IMR-90 (cell line): Measurements from ENCODE around the gene SLC37A4.

Experiments used
- CEBPB ChIP-seq: IDR thresholded peaks from 2 replicates; pipeline ENCODE4 v1.6.1; 2012; ENCODE audit warnings: low read depth, low read length, improper control_type of control experiment
- CTCF ChIP-seq: conservative IDR thresholded peaks from 2 replicates; pipeline ENCODE4 v1.5.1; 2012; ENCODE audit warnings: mild to moderate bottlenecking, low read depth, low read length, improper control_type of control experiment
- MAFK ChIP-seq: IDR thresholded peaks from 2 replicates; pipeline ENCODE4 v1.6.1; 2012; ENCODE audit warnings: low read depth, low read length, improper control_type of control experiment
- MXI1 ChIP-seq: IDR thresholded peaks from 2 replicates; pipeline ENCODE4 v1.6.1; 2012; ENCODE audit warnings: low read depth, mild to moderate bottlenecking, low read length, moderate library complexity, borderline replicate concordance
- NFE2L2 ChIP-seq: fragments of 150-350 bp; IDR thresholded peaks from 2 replicates; pipeline ENCODE4 v1.6.1; 2016; ENCODE audit warnings: low read depth, mild to moderate bottlenecking, low read length
- POLR2A ChIP-seq: IDR thresholded peaks from 2 replicates; pipeline ENCODE4 v1.6.1; 2012; ENCODE audit warnings: mild to moderate bottlenecking, low read depth, low read length
- RAD21 ChIP-seq: IDR thresholded peaks from 2 replicates; pipeline ENCODE4 v1.6.1; 2012; ENCODE audit warnings: low read length, improper control_type of control experiment
- RCOR1 ChIP-seq: IDR thresholded peaks from 2 replicates; pipeline ENCODE4 v1.6.1; 2012; ENCODE audit warnings: mild to moderate bottlenecking, low read length, improper control_type of control experiment; ENCODE audit not compliant: insufficient replicate concordance
- RFX5 ChIP-seq: IDR thresholded peaks from 2 replicates; pipeline ENCODE4 v1.8.0; 2012; ENCODE audit warnings: low read depth, mild to moderate bottlenecking, low read length, moderate library complexity
- USF2 ChIP-seq: fragments of 150-350 bp; IDR thresholded peaks from 2 replicates; pipeline ENCODE4 v1.6.1; 2017; ENCODE audit warnings: mild to moderate bottlenecking, antibody characterized with exemption, low read length, low read depth

- TF ChIP-seq POLR2A (no peak), CTCF (no peak), USF2 (no peak), RFX5 (no peak), MAFK (no peak), CEBPB (no peak), MXI1 (no peak), RCOR1 (no peak), NFE2L2 (no peak), RAD21 (no peak)
These were observed 18.0 kb downstream of the SLC37A4 start for GRCh38 chr11:119012629-119013170.
